Fibroblast of villous mesenchyme (primary cell): Measurements from ENCODE around the gene GART. TPM values are rescaled to one million over a fixed set of nuclear protein-coding genes. Genes with fewer than 3 reads are reported as not detected.
A peak's percentile ranks its signal among the peaks of the same experiment; 100 is the strongest.
"Not testable (repeated sequence)": the region's sequence is repeated elsewhere in the genome, so short reads cannot be mapped to it uniquely, and the experiment has no call there.

Experiments used
- DNase-seq: peaks from one replicate; pipeline ENCODE4 v3.0.0-alpha.2; 2010; ENCODE audit warnings: low read depth
- H3K4me3 ChIP-seq: 2 replicates; pipeline ENCODE4 v1.5.1; 2011; ENCODE audit warnings: low read depth, mild to moderate bottlenecking, low read length
- total RNA-seq: library from RNA; depleted of rRNA; stranded (reverse); fragments of >200 nt; gene quantifications from 2 replicates; pipeline ENCODE4 v1.2.3, GENCODE V29; 2012
- TF ChIP-seq, protein P1 (sequence below): IDR thresholded peaks from 2 replicates; pipeline ENCODE4 v1.5.1; 2012; ENCODE audit warnings: low read depth, mild to moderate bottlenecking, low read length; ENCODE audit not compliant: insufficient read depth

GART gene
- total RNA-seq, 1 donor = 109 TPM

DNA sequence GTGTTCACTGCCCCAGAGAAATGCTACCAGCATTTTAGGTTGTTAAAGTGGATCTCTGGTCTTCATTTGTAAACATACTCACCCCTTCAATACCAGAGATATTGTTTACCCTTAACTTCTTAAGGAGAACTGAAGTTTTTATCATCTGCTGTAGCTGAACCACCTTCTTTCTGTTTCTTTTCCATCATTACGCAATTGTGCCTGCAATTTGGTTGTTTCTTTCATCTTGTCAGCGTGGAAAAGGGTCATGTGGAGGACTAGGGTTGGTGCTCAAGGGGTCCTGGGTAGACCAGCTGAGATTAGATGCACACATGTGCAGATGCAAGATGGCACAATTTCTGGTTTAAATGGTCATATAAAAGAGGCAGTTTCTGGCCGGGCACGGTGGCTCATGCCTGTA, 23.0 kb downstream of the GART start:
- TF ChIP-seq, protein P1, sequence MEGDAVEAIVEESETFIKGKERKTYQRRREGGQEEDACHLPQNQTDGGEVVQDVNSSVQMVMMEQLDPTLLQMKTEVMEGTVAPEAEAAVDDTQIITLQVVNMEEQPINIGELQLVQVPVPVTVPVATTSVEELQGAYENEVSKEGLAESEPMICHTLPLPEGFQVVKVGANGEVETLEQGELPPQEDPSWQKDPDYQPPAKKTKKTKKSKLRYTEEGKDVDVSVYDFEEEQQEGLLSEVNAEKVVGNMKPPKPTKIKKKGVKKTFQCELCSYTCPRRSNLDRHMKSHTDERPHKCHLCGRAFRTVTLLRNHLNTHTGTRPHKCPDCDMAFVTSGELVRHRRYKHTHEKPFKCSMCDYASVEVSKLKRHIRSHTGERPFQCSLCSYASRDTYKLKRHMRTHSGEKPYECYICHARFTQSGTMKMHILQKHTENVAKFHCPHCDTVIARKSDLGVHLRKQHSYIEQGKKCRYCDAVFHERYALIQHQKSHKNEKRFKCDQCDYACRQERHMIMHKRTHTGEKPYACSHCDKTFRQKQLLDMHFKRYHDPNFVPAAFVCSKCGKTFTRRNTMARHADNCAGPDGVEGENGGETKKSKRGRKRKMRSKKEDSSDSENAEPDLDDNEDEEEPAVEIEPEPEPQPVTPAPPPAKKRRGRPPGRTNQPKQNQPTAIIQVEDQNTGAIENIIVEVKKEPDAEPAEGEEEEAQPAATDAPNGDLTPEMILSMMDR = no peak
- DNase-seq = peak; percentile 21
- no peak overlapping the region for H3K4me3 ChIP-seq

DNA sequence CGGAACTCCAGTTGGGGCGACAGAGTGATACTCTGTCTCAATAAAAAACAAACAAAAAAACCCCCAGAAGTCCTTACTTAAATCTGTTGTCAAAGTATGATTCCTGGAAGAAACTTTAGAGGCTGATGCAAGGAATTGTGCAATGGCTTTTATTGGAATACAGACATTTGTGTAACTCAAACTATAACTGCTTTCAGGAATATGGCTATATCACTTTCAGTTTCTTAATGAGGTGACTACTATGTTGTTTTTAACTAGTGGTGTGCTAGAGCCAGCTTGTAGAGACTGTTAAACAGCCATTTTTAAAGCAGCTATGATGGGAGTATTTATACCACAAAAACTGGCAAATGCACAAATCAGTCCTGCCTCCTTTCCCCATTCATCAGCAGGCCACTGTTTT, 27.7 kb downstream of the GART start:
- TF ChIP-seq, protein P1 = no peak
- no peak overlapping the region for H3K4me3 ChIP-seq
- peak; percentile 87 for DNase-seq

DNA sequence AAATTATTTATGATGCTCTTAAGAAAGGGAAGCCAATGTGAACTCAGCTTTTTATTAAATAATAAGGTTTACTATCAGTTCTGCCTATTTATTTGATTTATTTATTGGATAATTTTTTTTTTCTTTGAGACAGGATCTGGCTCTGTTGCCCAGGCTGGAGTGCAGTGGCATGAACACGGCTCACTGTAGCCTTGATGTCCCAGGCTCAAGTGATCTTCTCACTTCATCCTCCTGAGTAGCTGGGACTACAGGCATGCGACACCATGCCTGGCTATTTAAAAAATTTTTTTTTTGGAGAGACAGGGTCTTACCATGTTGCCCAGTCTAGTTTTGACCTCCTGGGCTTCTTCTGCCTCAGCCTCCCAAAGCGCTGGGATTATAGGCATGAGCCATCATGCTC, 29.4 kb downstream of the GART start:
- no peak for DNase-seq
- H3K4me3 ChIP-seq = no peak overlapping the region
- TF ChIP-seq, protein P1 = no peak

DNA sequence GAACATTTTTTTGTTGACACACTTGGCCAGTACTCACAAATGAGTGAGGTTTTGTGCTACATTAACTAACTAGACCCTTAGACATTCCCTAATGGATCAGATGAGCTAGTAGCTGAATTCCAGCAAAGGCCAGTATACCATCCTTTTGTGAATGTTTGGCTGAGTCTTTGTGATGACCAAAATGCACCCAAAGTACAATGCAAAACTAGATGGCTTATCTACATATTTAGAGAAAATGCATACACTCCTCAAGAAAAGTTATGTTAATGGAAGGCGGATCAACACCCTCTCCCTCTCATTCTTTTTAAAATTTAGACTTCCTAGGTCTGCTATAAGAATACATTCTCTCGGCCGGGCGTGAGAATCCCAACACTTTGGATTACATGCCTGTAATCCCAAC, 30.3 kb downstream of the GART start:
- no peak for DNase-seq
- TF ChIP-seq, protein P1 = no peak
- no peak overlapping the region for H3K4me3 ChIP-seq

DNA sequence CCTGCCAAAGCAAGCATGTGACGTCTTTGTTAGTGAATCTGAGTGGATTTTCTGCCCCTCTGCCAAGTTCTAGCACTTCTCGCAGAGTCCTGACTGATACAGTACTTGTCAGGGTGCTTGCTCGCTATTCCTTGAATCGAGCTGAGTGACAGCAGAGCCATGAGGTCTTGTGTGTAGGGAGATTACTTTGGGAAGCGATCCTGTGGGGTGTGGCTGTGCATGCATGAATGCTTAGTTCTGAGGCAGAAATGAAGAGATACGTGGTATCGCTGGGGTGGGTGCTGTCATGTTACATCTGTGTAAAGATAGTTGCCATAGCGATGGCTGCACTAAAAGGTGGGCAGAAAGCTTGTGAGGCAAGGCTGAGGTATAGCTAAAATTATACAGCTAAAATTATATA, 31.1 kb downstream of the GART start:
- DNase-seq = no peak
- TF ChIP-seq, protein P1 = no peak
- H3K4me3 ChIP-seq = no peak overlapping the region

DNA sequence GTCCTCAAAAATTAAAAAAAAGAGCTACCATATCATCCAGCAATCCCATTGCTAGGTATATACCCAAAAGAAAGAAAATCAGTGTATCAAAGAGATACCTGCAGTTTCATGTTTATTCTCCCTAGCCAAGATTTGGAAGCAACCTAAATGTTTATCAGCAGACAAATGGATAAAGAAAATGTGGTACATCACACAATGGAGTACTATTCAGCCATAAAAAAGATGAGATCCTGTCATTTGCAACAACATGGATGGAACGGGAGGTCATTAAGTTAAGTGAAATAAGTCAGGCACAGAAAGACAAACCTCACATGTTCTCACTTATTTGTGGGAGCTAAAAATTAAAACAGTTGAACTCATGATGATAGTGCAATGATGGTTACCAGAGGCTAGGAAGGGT, 34.9 kb downstream of the GART start:
- not testable (repeated sequence) for H3K4me3 ChIP-seq, DNase-seq

DNA sequence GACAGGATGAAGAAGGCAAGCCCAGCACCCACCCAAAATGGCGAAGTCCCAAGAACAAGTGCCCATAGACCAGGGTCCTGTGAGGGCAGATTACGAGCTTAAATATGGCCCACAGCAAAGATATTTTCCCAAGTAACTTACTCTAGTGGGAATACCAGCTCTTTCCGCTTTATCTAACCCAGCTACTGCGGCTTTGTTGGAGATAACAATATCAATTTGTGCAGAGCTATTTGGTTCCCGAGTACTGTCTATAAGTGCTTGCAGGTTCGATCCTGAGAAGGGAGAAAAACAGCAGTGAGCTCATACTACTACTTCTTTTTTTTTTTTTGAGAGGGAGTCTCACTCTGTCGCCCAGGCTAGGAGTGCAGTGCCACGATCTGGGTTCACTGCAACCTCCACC, 36.1 kb downstream of the GART start:
- TF ChIP-seq, protein P1 = no peak
- H3K4me3 ChIP-seq = no peak overlapping the region
- DNase-seq = no peak
